ENCODE data around the gene PIEZO2.

The PIEZO2 gene

GRCh38 chr18:11112286-11112685, 37.1 kb downstream of the PIEZO2 start:
- no peak for DNase-seq

- no peak for DNase-seq
These were observed 38.9 kb downstream of the PIEZO2 start for GRCh38 chr18:11110509-11110908.

- DNase-seq, result peak; percentile 46
These were observed 40.4 kb downstream of the PIEZO2 start for GRCh38 chr18:11108947-11109346.

- DNase-seq, result no peak
These were observed 42.5 kb downstream of the PIEZO2 start for GRCh38 chr18:11106894-11107293.

GRCh38 chr18:11105463-11105862, 43.9 kb downstream of the PIEZO2 start:
- DNase-seq, result no peak

- DNase-seq, result peak; percentile 7
These were observed 45.1 kb downstream of the PIEZO2 start for GRCh38 chr18:11104307-11104706.

GRCh38 chr18:11096839-11097750, 52.3 kb downstream of the PIEZO2 start:
- DNase-seq, result no peak

GRCh38 chr18:11096411-11096810, 53.0 kb downstream of the PIEZO2 start:
- DNase-seq, result no peak

GRCh38 chr18:11095674-11096293, 53.6 kb downstream of the PIEZO2 start:
- no peak for DNase-seq

- no peak for DNase-seq
These were observed 54.2 kb downstream of the PIEZO2 start for GRCh38 chr18:11095211-11095610.

GRCh38 chr18:11091746-11092145, 57.6 kb downstream of the PIEZO2 start:
- DNase-seq, result no peak

GRCh38 chr18:11089931-11090715, 59.2 kb downstream of the PIEZO2 start:
- DNase-seq, result no peak

- DNase-seq, result no peak
These were observed 68.3 kb downstream of the PIEZO2 start for GRCh38 chr18:11081009-11081532.

GRCh38 chr18:11078491-11078890, 70.9 kb downstream of the PIEZO2 start:
- no peak for DNase-seq

- no peak for DNase-seq
These were observed 71.7 kb downstream of the PIEZO2 start for GRCh38 chr18:11077548-11078187.

GRCh38 chr18:11074889-11075288, 74.5 kb downstream of the PIEZO2 start:
- DNase-seq, result peak; percentile 26

- no peak for DNase-seq
These were observed 75.4 kb downstream of the PIEZO2 start for GRCh38 chr18:11073971-11074370.

- no peak for DNase-seq
These were observed 76.7 kb downstream of the PIEZO2 start for GRCh38 chr18:11072632-11073031.

- DNase-seq, result no peak
These were observed 78.1 kb downstream of the PIEZO2 start for GRCh38 chr18:11071300-11071699.

GRCh38 chr18:11070593-11070992, 78.8 kb downstream of the PIEZO2 start:
- no peak for DNase-seq

GRCh38 chr18:11066038-11066437, 83.3 kb downstream of the PIEZO2 start:
- no peak for DNase-seq

GRCh38 chr18:11064727-11065460, 84.5 kb downstream of the PIEZO2 start:
- no peak for DNase-seq

Measured in NCI-H510A treated with DMSO at 0.1 percent for 48 hours (cell line).